NCI-H2196 (cell line): ENCODE measurements around the gene SCN8A.
A peak's percentile ranks its signal among the peaks of the same experiment; 100 is the strongest.

Source experiments
- DNase-seq: peaks from one replicate; lab custom pipeline; 2025; ENCODE audit not compliant: unreplicated experiment; lab: John Stamatoyannopoulos, UW

The SCN8A gene

GRCh38 chr12:51705450-51705849 lies 114.4 kb downstream of the SCN8A start:
- no peak for DNase-seq

- no peak for DNase-seq
Measured at GRCh38 chr12:51706206-51706605, 115.2 kb downstream of the SCN8A start.

GRCh38 chr12:51714666-51715065 lies 123.6 kb downstream of the SCN8A start:
- DNase-seq: no peak

GRCh38 chr12:51717326-51717925 lies 126.4 kb downstream of the SCN8A start:
- no peak for DNase-seq

- DNase-seq: no peak
Measured at GRCh38 chr12:51721282-51721940, 130.4 kb downstream of the SCN8A start.

- DNase-seq: no peak
Measured at GRCh38 chr12:51722431-51722830, 131.4 kb downstream of the SCN8A start.

GRCh38 chr12:51726161-51726560 lies 135.1 kb downstream of the SCN8A start:
- no peak for DNase-seq

GRCh38 chr12:51726931-51727330 lies 135.9 kb downstream of the SCN8A start:
- DNase-seq: no peak

GRCh38 chr12:51729331-51729730 lies 138.3 kb downstream of the SCN8A start:
- DNase-seq: no peak

- DNase-seq: no peak
Measured at GRCh38 chr12:51730745-51731144, 139.7 kb downstream of the SCN8A start.

GRCh38 chr12:51740536-51740935 lies 149.5 kb downstream of the SCN8A start:
- no peak for DNase-seq

- no peak for DNase-seq
Measured at GRCh38 chr12:51744235-51744634, 153.2 kb downstream of the SCN8A start.

GRCh38 chr12:51744957-51745356 lies 153.9 kb downstream of the SCN8A start:
- DNase-seq: no peak

- no peak for DNase-seq
Measured at GRCh38 chr12:51746416-51746815, 155.4 kb downstream of the SCN8A start.

- DNase-seq: no peak
Measured at GRCh38 chr12:51748235-51748634, 157.2 kb downstream of the SCN8A start.

- DNase-seq: no peak
Measured at GRCh38 chr12:51749206-51749985, 158.4 kb downstream of the SCN8A start.

- no peak for DNase-seq
Measured at GRCh38 chr12:51749986-51750317, 158.9 kb downstream of the SCN8A start.

- DNase-seq: peak; percentile 4
Measured at GRCh38 chr12:51751661-51752060, 160.6 kb downstream of the SCN8A start.

- DNase-seq: no peak
Measured at GRCh38 chr12:51752234-51752889, 161.3 kb downstream of the SCN8A start.

GRCh38 chr12:51753980-51754675 lies 163.1 kb downstream of the SCN8A start:
- no peak for DNase-seq

- DNase-seq: no peak
Measured at GRCh38 chr12:51755251-51755650, 164.2 kb downstream of the SCN8A start.
